ENCODE results near the gene FLNB.

DNA sequence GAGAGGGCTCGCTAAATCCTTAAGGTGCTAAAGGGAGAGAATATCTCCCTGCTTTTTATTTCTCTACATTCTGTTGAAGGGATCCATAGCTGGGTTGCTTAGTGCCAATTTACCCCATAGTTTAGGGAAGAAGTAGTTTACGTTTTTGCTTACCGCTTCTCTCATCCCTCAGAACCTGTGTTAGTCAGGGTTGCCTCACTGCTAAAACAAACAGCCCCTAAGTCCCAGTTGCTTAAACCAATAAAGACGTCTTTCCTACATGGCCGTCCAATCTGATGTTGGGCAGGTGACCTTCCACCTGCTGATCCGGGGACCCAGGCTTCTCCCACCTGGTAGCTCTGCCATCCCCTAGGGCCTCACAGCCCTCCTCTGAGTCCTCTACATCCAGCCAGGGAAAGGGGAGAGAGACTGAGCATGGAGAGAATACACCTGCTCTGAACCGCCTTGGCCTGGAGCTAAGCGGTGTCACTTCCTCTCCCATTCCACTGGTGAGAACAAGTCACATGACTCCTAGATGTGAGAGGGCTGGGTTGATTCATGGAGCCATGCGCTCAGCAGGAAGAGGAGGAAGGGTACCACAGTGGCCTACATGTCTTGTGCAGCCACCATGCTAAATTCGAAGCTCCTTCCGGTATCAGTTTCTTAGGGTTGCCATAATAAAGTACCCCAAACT, 176.2 kb downstream of the FLNB start:
- no peak for TF ChIP-seq CTCF (IDR thresholded peaks at IDR 0.05)
- TF ChIP-seq POLR2A (IDR thresholded peaks at IDR 0.05), result no peak

Measured in Peyer's patch (tissue), 4 donors.